Memory B cell (primary cell): ENCODE measurements around the gene FASN.
A peak's percentile ranks its signal among the peaks of the same experiment; 100 is the strongest.

Source experiments
- ATAC-seq: fragments of 150-1000 bp; cut with Tn5 transposase; 2 replicates; pipeline ENCODE4 v1.10.0; 2021; ENCODE audit warnings: low read depth, mild to moderate bottlenecking, moderate library complexity
- DNase-seq, 2 donors: peaks; one replicate each; pipeline ENCODE4 v3.0.0; 2022; ENCODE audit warnings: low spot score in 2 of 2
- H3K27ac Mint-ChIP-seq: one replicate; pipeline ENCODE4 v1.8.0; 2022; ENCODE audit warnings: mild to moderate bottlenecking, moderate library complexity, mixed read lengths
- H3K27me3 Mint-ChIP-seq: one replicate; pipeline ENCODE4 v1.8.0; 2022; ENCODE audit warnings: mixed read lengths
- H3K36me3 Mint-ChIP-seq: one replicate; pipeline ENCODE4 v1.8.0; 2022; ENCODE audit warnings: mild to moderate bottlenecking, mixed read lengths
- H3K4me1 Mint-ChIP-seq: one replicate; pipeline ENCODE4 v1.8.0; 2022; ENCODE audit warnings: mixed read lengths
- H3K4me3 Mint-ChIP-seq: one replicate; pipeline ENCODE4 v1.8.0; 2022; ENCODE audit warnings: mild to moderate bottlenecking, moderate library complexity, mixed read lengths
- H3K9me3 Mint-ChIP-seq: one replicate; pipeline ENCODE4 v1.8.0; 2022; ENCODE audit warnings: mixed read lengths

The FASN gene

GRCh38 chr17:82112181-82112913 is 14.3 kb upstream of the FASN start:
- Mint-ChIP-seq H3K27me3 (no peaks in the 10 kb centered on the region), H3K27ac (no peak overlapping the region), H3K36me3 (no peaks in the 10 kb centered on the region), H3K9me3 (no peaks in the 10 kb centered on the region), H3K4me3 (no peak overlapping the region), H3K4me1 (peaks cover 2% of the 10 kb centered on the region)
- no peak for DNase-seq
- no peak for ATAC-seq

DNA sequence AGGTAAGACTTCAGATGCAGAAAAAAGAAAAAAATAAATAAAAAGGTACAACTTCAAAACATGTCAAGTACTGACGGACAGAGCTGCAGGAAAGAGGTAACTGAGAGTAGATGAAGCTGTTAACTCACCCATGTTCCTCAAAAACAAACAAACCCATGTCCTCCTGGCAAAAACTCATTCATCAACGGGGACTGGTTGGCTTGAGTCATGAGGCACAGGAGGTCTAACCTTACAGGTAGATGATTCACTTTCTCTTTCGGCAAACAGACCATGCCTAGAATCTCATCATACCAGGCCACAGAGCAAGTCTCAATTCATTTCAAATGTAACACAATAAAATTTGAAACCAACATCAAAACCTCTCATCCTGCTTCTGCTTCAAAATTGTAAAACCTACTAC is 12.3 kb upstream of the FASN start:
- no peak overlapping the region for H3K27ac Mint-ChIP-seq
- ATAC-seq: no peak
- no peak for DNase-seq
- H3K27me3 Mint-ChIP-seq: no peaks in the 10 kb centered on the region
- no peaks in the 10 kb centered on the region for H3K36me3 Mint-ChIP-seq
- H3K9me3 Mint-ChIP-seq: no peaks in the 10 kb centered on the region
- no peak overlapping the region for H3K4me3 Mint-ChIP-seq
- peaks cover 11% of the 10 kb centered on the region for H3K4me1 Mint-ChIP-seq

- no peaks in the 10 kb centered on the region for H3K9me3 Mint-ChIP-seq
- H3K4me1 Mint-ChIP-seq: peaks cover 11% of the 10 kb centered on the region
- H3K27ac Mint-ChIP-seq: no peak overlapping the region
- H3K27me3 Mint-ChIP-seq: no peaks in the 10 kb centered on the region
- no peaks in the 10 kb centered on the region for H3K36me3 Mint-ChIP-seq
- ATAC-seq (no peak), DNase-seq (no peak)
- H3K4me3 Mint-ChIP-seq: no peak overlapping the region
Measured at GRCh38 chr17:82108961-82109475, 11.0 kb upstream of the FASN start.

DNA sequence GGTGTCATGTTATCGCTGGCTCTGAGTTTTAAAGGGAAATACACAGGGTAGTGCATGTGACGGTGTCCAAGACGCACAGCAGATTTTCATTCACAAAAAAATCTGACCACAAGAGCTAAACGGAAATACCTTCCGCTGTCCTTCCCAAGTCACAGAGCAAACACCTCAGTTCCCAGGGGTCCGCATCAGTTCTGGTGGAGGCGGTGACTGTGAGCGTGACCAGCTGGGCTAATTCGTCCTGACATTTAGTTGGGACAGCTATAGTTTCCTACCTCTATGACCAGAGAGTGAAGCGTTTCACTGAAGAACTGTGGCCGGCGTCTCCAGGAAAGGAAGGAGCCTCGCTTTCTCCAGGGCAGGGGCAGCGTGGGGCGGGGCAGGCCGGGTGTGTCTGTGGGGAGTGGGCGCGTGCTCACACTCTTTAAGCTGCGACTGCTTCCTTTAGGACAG is 10.5 kb upstream of the FASN start:
- Mint-ChIP-seq H3K9me3 (no peaks in the 10 kb centered on the region), H3K4me1 (peaks cover 11% of the 10 kb centered on the region), H3K4me3 (no peak overlapping the region), H3K27me3 (no peaks in the 10 kb centered on the region), H3K36me3 (no peaks in the 10 kb centered on the region), H3K27ac (no peak overlapping the region)
- no peak for DNase-seq
- ATAC-seq: no peak

DNA sequence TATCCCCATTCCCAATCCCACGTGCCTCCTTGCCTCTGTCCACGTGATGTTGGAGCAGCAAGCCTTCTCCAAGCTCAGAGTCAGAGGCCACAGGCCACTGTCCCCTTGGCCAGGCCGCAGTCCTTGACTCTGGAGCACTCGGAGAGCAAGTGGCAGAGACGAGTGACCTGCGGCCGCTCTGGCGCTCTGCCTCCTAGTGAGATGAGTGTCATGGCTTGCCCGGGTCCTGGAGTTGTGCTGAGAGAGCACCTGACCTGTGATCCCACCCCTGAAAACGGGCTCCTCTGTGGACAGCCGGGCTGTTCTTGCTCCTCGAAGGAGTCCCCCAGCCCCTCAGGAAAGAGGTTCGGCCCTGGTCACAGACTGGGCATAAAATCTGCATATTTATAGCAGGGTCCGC is 10.0 kb upstream of the FASN start:
- DNase-seq (no peak), ATAC-seq (no peak)
- Mint-ChIP-seq H3K27me3 (no peaks in the 10 kb centered on the region), H3K4me1 (peaks cover 11% of the 10 kb centered on the region), H3K27ac (no peak overlapping the region), H3K9me3 (no peaks in the 10 kb centered on the region), H3K36me3 (no peaks in the 10 kb centered on the region), H3K4me3 (no peak overlapping the region)

GRCh38 chr17:82107341-82107860 is 9.4 kb upstream of the FASN start:
- Mint-ChIP-seq H3K27ac (peak overlapping the region; percentile 90), H3K36me3 (no peaks in the 10 kb centered on the region), H3K9me3 (no peaks in the 10 kb centered on the region), H3K4me3 (no peak overlapping the region), H3K27me3 (no peaks in the 10 kb centered on the region), H3K4me1 (peaks cover 11% of the 10 kb centered on the region)
- ATAC-seq: no peak
- no peak for DNase-seq

DNA sequence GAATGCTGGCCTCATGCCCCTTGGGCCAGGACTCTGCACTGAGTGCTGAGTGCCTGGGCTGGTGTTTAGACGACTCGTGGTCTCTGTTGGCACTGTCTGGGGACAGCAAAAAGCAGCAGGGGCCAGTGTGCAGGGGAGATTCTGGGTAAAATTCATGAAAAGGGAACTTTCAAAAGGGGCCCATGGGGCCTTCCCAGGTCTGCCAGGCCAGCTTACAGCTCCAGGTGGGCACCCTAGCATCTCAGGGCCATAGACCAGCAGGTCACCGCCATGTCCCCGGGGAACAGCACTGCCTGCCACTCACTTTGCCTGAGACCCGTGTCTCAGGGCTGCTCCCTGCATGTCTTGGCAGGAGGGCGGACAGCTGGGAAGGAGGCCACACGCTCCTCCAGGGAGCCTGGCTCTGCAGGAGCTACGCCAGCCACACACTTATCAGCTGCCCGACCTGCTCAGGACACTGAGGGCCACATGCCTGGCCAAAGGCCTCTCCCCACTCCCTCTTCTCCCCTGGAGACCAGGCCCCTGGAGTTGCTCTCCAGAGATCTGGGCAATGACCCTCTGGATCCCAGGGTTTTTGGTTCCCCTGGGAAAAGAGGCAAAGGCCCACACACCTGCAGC is 8.8 kb upstream of the FASN start:
- ATAC-seq (peak; percentile 55), DNase-seq (no peak)
- Mint-ChIP-seq H3K4me1 (peaks cover 11% of the 10 kb centered on the region), H3K36me3 (no peaks in the 10 kb centered on the region), H3K27ac (peak overlapping the region; percentile 90), H3K9me3 (no peaks in the 10 kb centered on the region), H3K4me3 (peak overlapping the region; percentile 92), H3K27me3 (no peaks in the 10 kb centered on the region)

DNA sequence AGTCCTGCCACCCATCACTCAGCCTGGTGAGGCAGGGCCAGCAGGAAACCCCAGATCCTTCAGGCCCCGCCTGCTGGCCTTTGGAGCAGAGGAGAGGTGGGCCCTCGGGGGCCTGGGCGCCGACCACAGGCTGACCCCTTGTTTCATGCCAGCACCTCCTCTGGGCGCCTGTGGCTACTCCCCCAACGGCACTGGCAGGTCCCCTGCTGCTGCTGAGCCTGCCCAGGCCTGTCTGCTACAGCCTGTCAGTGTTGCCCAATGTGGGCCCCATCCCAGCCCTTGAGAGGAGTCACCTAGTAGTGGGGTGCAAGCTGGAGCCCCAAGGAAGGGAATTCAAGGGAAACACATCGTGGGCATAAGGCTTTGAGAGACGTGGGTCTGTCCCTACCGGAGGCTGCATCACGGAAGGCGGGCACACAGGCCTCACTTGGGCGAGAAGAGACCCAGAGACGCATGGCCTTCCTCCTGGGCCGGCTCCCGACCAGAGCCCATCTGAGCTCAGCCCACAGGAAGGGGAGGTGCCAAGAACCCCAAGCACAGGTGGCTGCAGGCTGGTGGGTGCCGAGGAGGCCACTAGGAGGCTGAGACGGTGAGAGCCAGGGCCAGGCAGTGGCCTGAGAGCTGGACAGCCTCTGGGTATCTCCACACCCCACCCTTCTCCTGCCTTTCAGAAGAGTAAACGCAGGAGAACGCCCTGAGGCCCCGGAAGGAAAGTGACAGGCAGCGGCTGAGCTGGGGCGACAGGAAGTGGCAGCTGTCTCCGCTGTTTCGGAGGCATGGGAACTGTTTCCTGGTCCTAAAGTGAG is 8.0 kb upstream of the FASN start:
- DNase-seq (peak; percentile 33 to 53), ATAC-seq (peak; percentile 94)
- H3K27ac Mint-ChIP-seq: peak overlapping the region; percentile 90
- H3K4me1 Mint-ChIP-seq: peaks cover 11% of the 10 kb centered on the region
- no peaks in the 10 kb centered on the region for H3K27me3 Mint-ChIP-seq
- H3K36me3 Mint-ChIP-seq: no peaks in the 10 kb centered on the region
- no peaks in the 10 kb centered on the region for H3K9me3 Mint-ChIP-seq
- H3K4me3 Mint-ChIP-seq: peak overlapping the region; percentile 92

DNA sequence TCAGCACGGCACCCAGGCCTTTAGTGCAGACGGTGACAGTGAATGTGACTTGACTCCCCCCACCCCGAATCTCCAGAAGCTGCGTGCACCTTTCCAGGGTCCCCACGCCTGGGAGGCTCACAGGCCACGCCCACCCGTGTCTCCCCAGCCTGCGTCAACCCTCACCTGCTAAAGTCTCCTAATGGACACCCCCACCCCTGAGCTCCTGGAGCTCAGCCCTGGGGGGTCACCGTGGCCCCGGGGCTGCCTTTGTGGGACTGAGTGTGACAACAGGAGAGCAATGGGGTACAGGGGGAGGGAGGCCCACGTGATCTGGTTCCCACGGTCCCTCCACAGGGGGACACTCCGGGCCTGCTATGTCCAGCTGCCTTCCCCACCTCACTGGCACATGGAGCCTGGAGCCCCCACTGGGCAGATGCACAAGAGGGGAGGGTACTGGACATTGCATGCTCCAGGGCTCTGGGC is 7.4 kb upstream of the FASN start:
- Mint-ChIP-seq H3K4me1 (peaks cover 11% of the 10 kb centered on the region), H3K4me3 (peak overlapping the region; percentile 92), H3K27me3 (no peaks in the 10 kb centered on the region), H3K36me3 (no peaks in the 10 kb centered on the region), H3K9me3 (no peaks in the 10 kb centered on the region), H3K27ac (peak overlapping the region; percentile 90)
- ATAC-seq: no peak
- DNase-seq: no peak

- Mint-ChIP-seq H3K9me3 (no peaks in the 10 kb centered on the region), H3K36me3 (no peaks in the 10 kb centered on the region), H3K4me1 (peaks cover 11% of the 10 kb centered on the region), H3K27ac (peak overlapping the region; percentile 90), H3K4me3 (no peak overlapping the region), H3K27me3 (no peaks in the 10 kb centered on the region)
- no peak for DNase-seq
- no peak for ATAC-seq
Measured at GRCh38 chr17:82104797-82105416, 6.9 kb upstream of the FASN start.

GRCh38 chr17:82103553-82104451 is 5.8 kb upstream of the FASN start:
- no peak for ATAC-seq
- H3K36me3 Mint-ChIP-seq: no peaks in the 10 kb centered on the region
- DNase-seq: no peak
- no peaks in the 10 kb centered on the region for H3K27me3 Mint-ChIP-seq
- peaks cover 13% of the 10 kb centered on the region for H3K4me1 Mint-ChIP-seq
- H3K9me3 Mint-ChIP-seq: no peaks in the 10 kb centered on the region
- H3K27ac Mint-ChIP-seq: no peak overlapping the region
- peak overlapping the region; percentile 14 for H3K4me3 Mint-ChIP-seq

DNA sequence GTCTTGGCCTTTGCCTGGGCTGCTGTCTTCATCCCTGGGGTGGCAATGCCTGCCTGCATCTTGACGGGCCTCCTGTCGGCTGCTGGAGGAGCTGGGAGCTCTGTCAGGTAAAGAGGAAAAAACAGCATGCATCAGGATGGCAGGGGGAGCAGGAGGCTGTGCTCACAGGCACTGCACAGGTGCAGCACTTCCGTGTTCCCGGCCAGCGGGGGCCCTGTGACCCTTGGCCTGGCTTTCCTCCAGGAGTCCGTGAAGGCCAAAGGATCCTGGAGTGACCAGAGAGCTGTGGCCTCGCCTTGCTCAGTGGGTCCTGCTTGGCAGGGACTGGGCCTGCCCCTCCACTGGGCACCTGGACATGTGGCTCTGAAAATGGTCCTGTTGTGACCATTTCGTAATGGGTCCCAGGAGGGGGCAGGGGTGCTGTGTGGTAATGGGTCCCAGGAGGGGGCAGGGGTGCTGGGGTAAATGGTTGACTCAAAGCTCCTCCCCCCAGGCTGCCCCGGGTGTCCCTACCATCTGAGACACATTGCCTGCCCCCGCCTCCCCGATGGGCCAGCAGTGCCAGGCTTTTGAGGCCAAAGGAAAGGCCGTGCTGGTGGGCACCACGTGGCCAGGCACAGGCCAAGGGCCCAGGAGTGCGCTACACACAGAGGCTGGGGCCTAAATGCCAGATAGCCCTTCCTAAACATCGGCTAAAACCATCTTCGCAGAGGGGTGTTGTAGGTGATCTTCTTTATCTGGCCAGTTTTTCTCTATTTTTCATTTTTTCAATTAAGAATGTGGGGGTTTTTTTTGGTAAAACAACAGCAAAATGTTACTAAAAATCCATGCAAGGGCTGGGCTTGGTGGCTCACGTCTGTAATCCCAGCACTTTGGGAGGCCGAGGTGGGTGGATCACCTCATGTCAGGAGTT is 4.0 kb upstream of the FASN start:
- H3K4me1 Mint-ChIP-seq: peaks cover 9% of the 10 kb centered on the region
- H3K36me3 Mint-ChIP-seq: no peaks in the 10 kb centered on the region
- DNase-seq: no peak
- ATAC-seq: no peak
- H3K9me3 Mint-ChIP-seq: no peaks in the 10 kb centered on the region
- no peak overlapping the region for H3K27ac Mint-ChIP-seq
- no peaks in the 10 kb centered on the region for H3K27me3 Mint-ChIP-seq
- no peak overlapping the region for H3K4me3 Mint-ChIP-seq
